ENCODE data around the gene USP32.
"Not testable (repeated sequence)": the region's sequence is repeated elsewhere in the genome, so short reads cannot be mapped to it uniquely, and the experiment has no call there.

The USP32 gene

GRCh38 chr17:60188759-60189158, 203.2 kb downstream of the USP32 start:
- H3K9ac ChIP-seq (ENCODE audit: low read length), result no peak overlapping the region
- H3K4me3 ChIP-seq (ENCODE audit: low read length), result no peak overlapping the region
- H3K9me3 ChIP-seq (ENCODE audit: control insufficient read depth, low read length), result no peaks in the 10 kb centered on the region
- no peaks in the 10 kb centered on the region for H3K27me3 ChIP-seq (ENCODE audit: control insufficient read depth, insufficient read depth, low read length)
- no peaks in the 10 kb centered on the region for H3K36me3 ChIP-seq (ENCODE audit: control insufficient read depth, insufficient read depth, low read length)
- H3K4me1 ChIP-seq (ENCODE audit: control insufficient read depth, insufficient read depth, low read length), result no peaks in the 10 kb centered on the region

GRCh38 chr17:60186846-60187745, 204.8 kb downstream of the USP32 start:
- H3K4me1 ChIP-seq (ENCODE audit: control insufficient read depth, insufficient read depth, low read length); H3K9me3 ChIP-seq (ENCODE audit: control insufficient read depth, low read length); H3K27me3 ChIP-seq (ENCODE audit: control insufficient read depth, insufficient read depth, low read length); H3K4me3 ChIP-seq (ENCODE audit: low read length); H3K36me3 ChIP-seq (ENCODE audit: control insufficient read depth, insufficient read depth, low read length); H3K9ac ChIP-seq (ENCODE audit: low read length): not testable (repeated sequence)

- H3K4me3 ChIP-seq (ENCODE audit: low read length); H3K9me3 ChIP-seq (ENCODE audit: control insufficient read depth, low read length); H3K9ac ChIP-seq (ENCODE audit: low read length); H3K36me3 ChIP-seq (ENCODE audit: control insufficient read depth, insufficient read depth, low read length); H3K27me3 ChIP-seq (ENCODE audit: control insufficient read depth, insufficient read depth, low read length); H3K4me1 ChIP-seq (ENCODE audit: control insufficient read depth, insufficient read depth, low read length): not testable (repeated sequence)
Observed at GRCh38 chr17:60186372-60186771, 205.6 kb downstream of the USP32 start.

GRCh38 chr17:60180380-60180779, 211.6 kb downstream of the USP32 start:
- H3K9me3 ChIP-seq (ENCODE audit: control insufficient read depth, low read length); H3K27me3 ChIP-seq (ENCODE audit: control insufficient read depth, insufficient read depth, low read length); H3K36me3 ChIP-seq (ENCODE audit: control insufficient read depth, insufficient read depth, low read length); H3K4me1 ChIP-seq (ENCODE audit: control insufficient read depth, insufficient read depth, low read length); H3K9ac ChIP-seq (ENCODE audit: low read length); H3K4me3 ChIP-seq (ENCODE audit: low read length): not testable (repeated sequence)

GRCh38 chr17:60178180-60178579, 213.8 kb downstream of the USP32 start:
- H3K9me3 ChIP-seq (ENCODE audit: control insufficient read depth, low read length); H3K9ac ChIP-seq (ENCODE audit: low read length); H3K36me3 ChIP-seq (ENCODE audit: control insufficient read depth, insufficient read depth, low read length); H3K4me1 ChIP-seq (ENCODE audit: control insufficient read depth, insufficient read depth, low read length); H3K4me3 ChIP-seq (ENCODE audit: low read length); H3K27me3 ChIP-seq (ENCODE audit: control insufficient read depth, insufficient read depth, low read length): not testable (repeated sequence)

GRCh38 chr17:60176763-60177162, 215.2 kb downstream of the USP32 start:
- not testable (repeated sequence) for H3K9me3 ChIP-seq (ENCODE audit: control insufficient read depth, low read length); H3K27me3 ChIP-seq (ENCODE audit: control insufficient read depth, insufficient read depth, low read length); H3K9ac ChIP-seq (ENCODE audit: low read length); H3K4me3 ChIP-seq (ENCODE audit: low read length); H3K36me3 ChIP-seq (ENCODE audit: control insufficient read depth, insufficient read depth, low read length); H3K4me1 ChIP-seq (ENCODE audit: control insufficient read depth, insufficient read depth, low read length)

GRCh38 chr17:60174767-60175166, 217.2 kb downstream of the USP32 start:
- H3K4me1 ChIP-seq (ENCODE audit: control insufficient read depth, insufficient read depth, low read length), result peaks cover 15% of the 10 kb centered on the region
- H3K36me3 ChIP-seq (ENCODE audit: control insufficient read depth, insufficient read depth, low read length); H3K9ac ChIP-seq (ENCODE audit: low read length); H3K27me3 ChIP-seq (ENCODE audit: control insufficient read depth, insufficient read depth, low read length); H3K9me3 ChIP-seq (ENCODE audit: control insufficient read depth, low read length); H3K4me3 ChIP-seq (ENCODE audit: low read length): not testable (repeated sequence)

- H3K27me3 ChIP-seq (ENCODE audit: control insufficient read depth, insufficient read depth, low read length), result no peaks in the 10 kb centered on the region
- H3K4me3 ChIP-seq (ENCODE audit: low read length), result no peak overlapping the region
- H3K9ac ChIP-seq (ENCODE audit: low read length), result no peak overlapping the region
- no peaks in the 10 kb centered on the region for H3K9me3 ChIP-seq (ENCODE audit: control insufficient read depth, low read length)
- H3K36me3 ChIP-seq (ENCODE audit: control insufficient read depth, insufficient read depth, low read length), result no peaks in the 10 kb centered on the region
- H3K4me1 ChIP-seq (ENCODE audit: control insufficient read depth, insufficient read depth, low read length), result peaks cover 17% of the 10 kb centered on the region
Observed at GRCh38 chr17:60174035-60174434, 217.9 kb downstream of the USP32 start.

- H3K4me1 ChIP-seq (ENCODE audit: control insufficient read depth, insufficient read depth, low read length), result peaks cover 20% of the 10 kb centered on the region
- H3K9me3 ChIP-seq (ENCODE audit: control insufficient read depth, low read length), result no peaks in the 10 kb centered on the region
- H3K36me3 ChIP-seq (ENCODE audit: control insufficient read depth, insufficient read depth, low read length), result no peaks in the 10 kb centered on the region
- no peak overlapping the region for H3K9ac ChIP-seq (ENCODE audit: low read length)
- no peaks in the 10 kb centered on the region for H3K27me3 ChIP-seq (ENCODE audit: control insufficient read depth, insufficient read depth, low read length)
- no peak overlapping the region for H3K4me3 ChIP-seq (ENCODE audit: low read length)
Observed at GRCh38 chr17:60173304-60173819, 218.6 kb downstream of the USP32 start.

GRCh38 chr17:60171753-60172079, 220.2 kb downstream of the USP32 start:
- no peaks in the 10 kb centered on the region for H3K27me3 ChIP-seq (ENCODE audit: control insufficient read depth, insufficient read depth, low read length)
- no peak overlapping the region for H3K9ac ChIP-seq (ENCODE audit: low read length)
- H3K4me3 ChIP-seq (ENCODE audit: low read length), result no peak overlapping the region
- H3K9me3 ChIP-seq (ENCODE audit: control insufficient read depth, low read length), result no peaks in the 10 kb centered on the region
- H3K4me1 ChIP-seq (ENCODE audit: control insufficient read depth, insufficient read depth, low read length), result peaks cover 34% of the 10 kb centered on the region
- H3K36me3 ChIP-seq (ENCODE audit: control insufficient read depth, insufficient read depth, low read length), result no peaks in the 10 kb centered on the region

- H3K27me3 ChIP-seq (ENCODE audit: control insufficient read depth, insufficient read depth, low read length), result no peaks in the 10 kb centered on the region
- no peaks in the 10 kb centered on the region for H3K36me3 ChIP-seq (ENCODE audit: control insufficient read depth, insufficient read depth, low read length)
- peaks cover 40% of the 10 kb centered on the region for H3K4me1 ChIP-seq (ENCODE audit: control insufficient read depth, insufficient read depth, low read length)
- no peak overlapping the region for H3K4me3 ChIP-seq (ENCODE audit: low read length)
- no peaks in the 10 kb centered on the region for H3K9me3 ChIP-seq (ENCODE audit: control insufficient read depth, low read length)
- no peak overlapping the region for H3K9ac ChIP-seq (ENCODE audit: low read length)
Observed at GRCh38 chr17:60170835-60171752, 220.8 kb downstream of the USP32 start.
